Brain microvascular endothelial cell (primary cell): ENCODE data around the gene CPA5.
A peak's percentile ranks its signal among the peaks of the same experiment; 100 is the strongest.

Experiments
- DNase-seq: peaks from one replicate; pipeline ENCODE4 v3.0.0-alpha.2; 2020
- H3K27ac ChIP-seq: fragments of 250-450 bp; sonication (Bioruptor Pico); 2 replicates; pipeline ENCODE4 v1.5.1; 2020; ENCODE audit warnings: mild to moderate bottlenecking, moderate library complexity
- H3K27me3 ChIP-seq: fragments of 250-450 bp; sonication (Bioruptor Pico); replicated peaks from 2 replicates; pipeline ENCODE4 v1.5.1; 2020; ENCODE audit warnings: mild to moderate bottlenecking
- H3K36me3 ChIP-seq: fragments of 250-450 bp; sonication (Bioruptor Pico); replicated peaks from 2 replicates; pipeline ENCODE4 v1.5.1; 2020; ENCODE audit warnings: mild to moderate bottlenecking
- H3K4me3 ChIP-seq: 2 replicates; pipeline ENCODE4 v1.5.1; 2011; ENCODE audit warnings: low read depth, mild to moderate bottlenecking, control low read depth, low read length, moderate library complexity
- in situ Hi-C: cut with HindIII; loops from 2 replicates; pipeline ENCODE4 v1.10.0; 2017; ENCODE audit warnings: low sequenced_read_pairs, low pct_ligation_motif_present
- TF ChIP-seq, protein P1 (sequence below): IDR thresholded peaks from 2 replicates; pipeline ENCODE4 v1.5.1; 2011; ENCODE audit warnings: low read depth, mild to moderate bottlenecking, moderate library complexity, low read length, control low read depth, inconsistent platforms; ENCODE audit errors: missing control alignments

The CPA5 gene

DNA sequence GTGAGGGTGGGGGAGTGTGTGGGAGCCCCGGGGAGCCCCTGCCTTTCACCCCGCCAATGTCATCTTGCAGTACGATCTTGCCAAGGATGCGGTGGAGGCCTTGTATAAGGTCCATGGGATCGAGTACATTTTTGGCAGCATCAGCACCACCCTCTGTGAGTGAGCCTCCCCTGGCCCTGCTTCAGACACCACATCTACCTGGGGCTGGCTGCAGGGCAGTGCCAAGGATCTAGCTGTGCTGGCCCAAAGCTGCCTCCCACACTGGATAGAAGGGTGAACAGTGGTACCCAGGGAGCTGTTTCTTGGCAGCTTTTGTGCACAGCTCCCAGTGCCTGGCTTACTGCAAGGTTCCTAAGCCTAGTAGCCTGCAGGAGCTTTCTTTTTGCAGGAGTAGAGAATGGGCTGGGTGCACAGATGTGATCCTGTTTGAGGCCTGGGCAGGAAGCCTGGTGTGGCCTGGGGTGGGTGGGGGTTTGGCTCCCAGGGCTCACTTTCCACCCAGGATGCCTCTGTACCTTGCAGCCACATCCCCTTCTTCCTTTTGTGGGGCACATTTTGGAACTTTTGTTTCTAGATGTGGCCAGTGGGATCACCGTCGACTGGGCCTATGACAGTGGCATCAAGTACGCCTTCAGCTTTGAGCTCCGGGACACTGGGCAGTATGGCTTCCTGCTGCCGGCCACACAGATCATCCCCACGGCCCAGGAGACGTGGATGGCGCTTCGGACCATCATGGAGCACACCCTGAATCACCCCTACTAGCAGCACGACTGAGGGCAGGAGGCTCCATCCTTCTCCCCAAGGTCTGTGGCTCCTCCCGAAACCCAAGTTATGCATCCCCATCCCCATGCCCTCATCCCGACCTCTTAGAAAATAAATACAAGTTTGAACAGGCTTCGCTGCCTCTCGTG lies 23.5 kb downstream of the CPA5 start:
- Histone ChIP-seq H3K27me3 (no peaks in the 10 kb centered on the region), H3K4me3 (no peak overlapping the region), H3K27ac (no peak overlapping the region), H3K36me3 (no peaks in the 10 kb centered on the region)
- in situ Hi-C loops: no loop called here
- TF ChIP-seq, protein P1, sequence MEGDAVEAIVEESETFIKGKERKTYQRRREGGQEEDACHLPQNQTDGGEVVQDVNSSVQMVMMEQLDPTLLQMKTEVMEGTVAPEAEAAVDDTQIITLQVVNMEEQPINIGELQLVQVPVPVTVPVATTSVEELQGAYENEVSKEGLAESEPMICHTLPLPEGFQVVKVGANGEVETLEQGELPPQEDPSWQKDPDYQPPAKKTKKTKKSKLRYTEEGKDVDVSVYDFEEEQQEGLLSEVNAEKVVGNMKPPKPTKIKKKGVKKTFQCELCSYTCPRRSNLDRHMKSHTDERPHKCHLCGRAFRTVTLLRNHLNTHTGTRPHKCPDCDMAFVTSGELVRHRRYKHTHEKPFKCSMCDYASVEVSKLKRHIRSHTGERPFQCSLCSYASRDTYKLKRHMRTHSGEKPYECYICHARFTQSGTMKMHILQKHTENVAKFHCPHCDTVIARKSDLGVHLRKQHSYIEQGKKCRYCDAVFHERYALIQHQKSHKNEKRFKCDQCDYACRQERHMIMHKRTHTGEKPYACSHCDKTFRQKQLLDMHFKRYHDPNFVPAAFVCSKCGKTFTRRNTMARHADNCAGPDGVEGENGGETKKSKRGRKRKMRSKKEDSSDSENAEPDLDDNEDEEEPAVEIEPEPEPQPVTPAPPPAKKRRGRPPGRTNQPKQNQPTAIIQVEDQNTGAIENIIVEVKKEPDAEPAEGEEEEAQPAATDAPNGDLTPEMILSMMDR: no peak
- no peak for DNase-seq

DNA sequence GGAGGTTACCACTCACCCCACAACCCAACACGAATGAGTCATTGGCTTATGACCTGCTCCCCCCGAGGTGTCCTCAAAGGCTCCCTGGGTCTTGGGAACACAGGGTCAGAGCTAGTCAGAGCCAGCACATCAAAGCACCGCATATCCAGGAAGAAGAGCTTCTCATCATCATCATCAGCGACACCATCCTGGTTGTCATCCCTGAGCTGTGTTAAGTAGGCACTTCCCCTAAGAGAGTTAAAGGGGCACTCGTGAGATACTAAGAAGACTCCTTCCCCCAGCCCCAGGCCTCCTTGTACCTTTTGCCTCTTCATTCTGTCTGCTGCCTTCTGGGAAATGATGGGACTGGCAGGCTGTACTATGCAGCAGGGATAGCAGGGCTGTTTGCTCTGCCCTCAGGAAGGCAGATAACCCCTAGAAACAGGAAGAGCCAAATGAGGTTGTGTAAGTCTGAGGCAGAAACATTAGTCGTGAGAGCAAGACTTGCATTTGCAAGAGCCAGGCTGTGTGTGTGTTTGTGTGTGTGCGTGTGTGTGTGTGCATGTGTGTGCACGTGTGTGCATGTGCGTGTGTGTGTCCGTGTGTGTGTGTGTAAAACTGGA lies 24.6 kb downstream of the CPA5 start:
- TF ChIP-seq, protein P1: no peak
- H3K36me3 ChIP-seq: no peaks in the 10 kb centered on the region
- no peaks in the 10 kb centered on the region for H3K27me3 ChIP-seq
- no peak overlapping the region for H3K4me3 ChIP-seq
- in situ Hi-C loops: no loop called here
- DNase-seq: peak; percentile 78
- H3K27ac ChIP-seq: peak overlapping the region; percentile 67

DNA sequence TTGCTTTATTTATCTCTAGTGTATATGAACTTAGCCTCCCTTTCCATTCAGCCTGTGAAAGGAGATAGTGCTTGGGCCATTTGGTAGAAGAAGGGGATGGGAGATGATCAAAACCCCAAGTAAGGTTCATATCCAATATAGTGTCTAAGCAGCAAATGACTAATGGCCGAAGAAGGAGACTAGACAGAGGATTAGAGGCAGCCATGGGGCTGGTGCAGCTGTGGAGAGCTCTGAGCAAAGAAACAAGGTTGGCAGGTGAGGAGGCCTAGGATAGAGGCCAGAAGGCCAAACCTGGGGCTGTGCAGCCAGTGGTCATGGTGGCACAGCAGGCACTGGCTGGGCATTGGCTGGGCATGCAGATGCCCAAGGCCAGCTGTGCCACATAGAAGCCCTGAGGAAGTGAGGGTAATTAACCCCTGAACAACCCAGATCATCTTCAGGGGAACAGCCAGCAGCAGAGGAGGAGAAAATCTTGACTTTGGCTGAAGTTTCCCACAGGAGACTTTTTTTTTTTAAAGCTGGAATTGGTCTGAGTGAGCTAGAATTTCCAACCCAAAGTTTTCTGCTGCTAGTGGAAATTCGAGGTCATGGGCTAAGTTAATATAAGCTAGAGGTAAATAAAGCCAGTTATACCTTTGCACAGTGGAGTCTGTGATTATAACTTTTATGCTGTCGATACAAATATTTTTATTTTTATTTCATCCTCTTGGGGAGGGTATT lies 25.4 kb downstream of the CPA5 start:
- peak; percentile 32 for DNase-seq
- peak overlapping the region; percentile 67 for H3K27ac ChIP-seq
- H3K4me3 ChIP-seq: no peak overlapping the region
- in situ Hi-C loops: no loop called here
- no peaks in the 10 kb centered on the region for H3K27me3 ChIP-seq
- TF ChIP-seq, protein P1: no peak
- H3K36me3 ChIP-seq: no peaks in the 10 kb centered on the region

DNA sequence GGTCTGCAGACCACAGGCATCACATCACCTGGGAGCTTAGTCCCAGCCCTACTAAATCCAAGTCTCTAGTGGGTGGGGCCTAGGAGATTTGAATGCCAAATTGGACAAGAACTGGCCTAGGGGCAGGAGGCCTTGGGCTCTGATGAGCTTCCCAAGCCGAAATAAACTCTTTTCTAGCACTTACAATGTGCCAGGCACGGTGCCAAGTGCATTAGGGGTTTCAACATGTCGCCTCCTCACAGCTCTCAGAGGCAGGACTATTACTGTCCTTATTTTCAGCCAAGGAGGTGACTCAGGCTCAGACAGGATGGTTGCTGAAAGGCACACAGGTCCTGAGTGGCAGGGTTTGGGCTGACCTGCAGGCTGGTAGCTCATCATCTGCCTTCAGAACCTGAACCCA lies 26.4 kb downstream of the CPA5 start:
- no peaks in the 10 kb centered on the region for H3K36me3 ChIP-seq
- no peaks in the 10 kb centered on the region for H3K27me3 ChIP-seq
- no peak overlapping the region for H3K4me3 ChIP-seq
- DNase-seq: no peak
- in situ Hi-C loops: no loop called here
- TF ChIP-seq, protein P1: no peak
- no peak overlapping the region for H3K27ac ChIP-seq

DNA sequence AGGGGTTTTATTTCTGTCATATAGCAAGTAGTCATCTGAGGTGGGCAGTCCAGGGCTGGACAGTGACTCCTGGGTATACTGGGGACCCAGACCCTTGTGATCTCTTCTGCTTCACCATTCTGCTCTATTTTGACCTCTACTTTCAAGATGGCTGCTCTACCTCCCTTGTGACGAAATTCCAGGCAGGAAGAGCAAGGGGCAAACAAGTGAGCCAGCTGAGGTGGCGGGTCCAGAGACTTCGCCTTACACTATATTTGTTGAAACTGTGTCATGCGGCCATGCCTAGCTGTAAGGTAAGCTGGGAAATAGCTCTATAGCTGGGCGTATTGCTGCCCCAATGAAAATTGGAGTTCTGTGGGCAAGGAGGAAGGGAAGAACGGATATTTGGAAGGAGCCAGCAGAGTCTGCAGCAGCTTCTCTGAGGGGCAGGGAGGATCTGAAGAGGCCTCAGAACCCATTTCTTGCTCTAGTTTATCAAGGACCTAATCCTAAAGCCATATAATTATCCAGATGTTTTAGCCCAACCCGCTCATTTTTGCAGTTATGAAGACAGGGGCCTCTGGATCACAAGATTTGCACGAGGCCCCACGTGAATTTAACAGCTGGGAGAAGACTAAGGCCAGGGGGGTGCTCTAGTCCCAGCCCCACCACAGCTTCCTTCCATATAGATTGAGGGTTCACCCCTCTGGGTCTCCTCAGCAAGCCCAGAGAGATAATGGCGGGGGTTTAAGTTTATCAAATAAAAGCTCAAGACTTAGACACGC lies 28.0 kb downstream of the CPA5 start:
- H3K27ac ChIP-seq: peak overlapping the region; percentile 97
- TF ChIP-seq, protein P1: no peak
- no peak for DNase-seq
- H3K36me3 ChIP-seq: no peaks in the 10 kb centered on the region
- H3K27me3 ChIP-seq: no peaks in the 10 kb centered on the region
- in situ Hi-C loops: no loop called here
- H3K4me3 ChIP-seq: no peak overlapping the region
